Measurements from ENCODE around the gene AGPAT4. TPM values are rescaled to one million over a fixed set of nuclear protein-coding genes. Genes with fewer than 3 reads are reported as not detected.

The AGPAT4 gene
- total and polyA plus RNA-seq, 2 of the 13 experiments (the other 11 are each of a cell fraction or from before 2014, with no cell fraction given) = 0.07 to 0.13 TPM

DNA sequence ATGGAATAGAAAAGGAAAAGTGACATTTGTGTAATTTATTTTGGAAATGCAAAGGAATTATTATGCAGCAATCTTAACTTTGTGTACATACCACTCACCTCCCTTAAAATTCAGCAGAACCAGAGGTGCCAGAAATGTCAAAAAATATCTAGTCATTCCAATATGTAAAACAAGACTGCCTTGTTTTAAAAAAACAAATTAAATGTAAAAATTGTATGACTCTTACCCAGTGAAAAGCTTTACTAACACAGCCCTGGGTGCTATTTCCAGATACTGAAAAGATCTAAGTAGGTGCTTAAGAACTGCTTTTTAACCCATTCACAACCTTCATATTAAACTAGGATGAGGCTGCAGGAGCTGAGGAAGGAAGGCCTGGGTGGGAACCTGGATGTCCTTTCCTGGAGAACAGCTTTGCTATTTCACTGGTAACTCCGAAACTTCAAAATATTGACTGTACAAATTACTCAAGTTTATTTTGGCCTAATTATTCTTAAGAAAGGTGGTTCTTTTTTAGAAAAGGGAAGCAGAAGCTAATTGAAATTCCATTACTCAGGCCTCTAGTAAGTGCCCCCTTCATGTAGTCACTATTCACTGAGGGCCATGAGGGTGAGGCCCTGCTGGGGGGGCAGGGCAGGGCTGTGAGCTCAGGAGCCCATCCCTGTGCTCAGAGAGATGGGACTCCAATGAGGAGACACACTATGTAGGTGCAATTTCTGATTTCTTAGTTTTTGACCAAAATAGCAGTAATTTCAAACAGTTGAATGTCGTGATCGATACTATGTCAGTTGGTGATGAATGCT lies 142.7 kb downstream of the AGPAT4 start:
- ATAC-seq (no peak), FAIRE-seq (no peak), DNase-seq (ENCODE audit: low spot score) (no peak)
- BruUV-seq (replicated peaks) = no TSS peak
- Histone ChIP-seq H3K4me1 (ENCODE audit: insufficient read depth, low read length) (peaks cover 16% of the 10 kb centered on the region), H3K27me3 (ENCODE audit: control insufficient read depth in 1 of 2, insufficient read depth in 2 of 2, low read length in 2 of 2) (no peaks in the 10 kb centered on the region), H3K9me3 (ENCODE audit: low read length) (no peaks in the 10 kb centered on the region), H3K4me3 (replicated peaks in 1 of 3; ENCODE audit: insufficient read depth in 1 of 3, low read depth in 2 of 3, low read length in 3 of 3) (no peak overlapping the region), H3K79me2 (ENCODE audit: insufficient read depth, low read length) (no peaks in the 10 kb centered on the region), H3K27ac (ENCODE audit: extremely low read length, insufficient read depth, low read length) (no peak overlapping the region), H3K4me2 (ENCODE audit: low read depth, low read length) (no peak overlapping the region), H3K36me3 (replicated peaks in 1 of 2; ENCODE audit: control insufficient read depth in 1 of 2, insufficient read depth in 2 of 2, low read length in 2 of 2) (peaks cover 2 to 11% of the 10 kb centered on the region in 2 experiments; a peak in 3 of 5 replicates), H3K9ac (ENCODE audit: insufficient read depth, low read depth, low read length) (no peak overlapping the region), H2AFZ (ENCODE audit: low read length) (no peak overlapping the region), H4K20me1 (ENCODE audit: insufficient read depth, low read length) (no peaks in the 10 kb centered on the region)
- ChIA-PET POLR2A (no interaction called here), CTCF (ENCODE audit: low intra/inter-chr PET ratio, low total read pairs) (no interaction called here)
- WGBS (ENCODE audit: low lambda C conversion rate) = 98% methylated on average over 3 of the region's 3 CpGs
- intact Hi-C loops (cut with micrococcal nuclease; ENCODE audit: unreplicated experiment) (no loop called here), in situ Hi-C loops (cut with HindIII; ENCODE audit: extremely low pct_ligation_motif_present, low pct_unique_long_range_greater_than_20kb) (no loop called here)
- no peak for TF ChIP-seq ZNF562 (CRISPR knock-in tag; IDR thresholded peaks at IDR 0.05; ENCODE audit: borderline replicate concordance)
- TF ChIP-seq USF2 (IDR thresholded peaks at IDR 0.05; ENCODE audit: low read depth, low read length) = no peak
- TF ChIP-seq USF2 (CRISPR knock-in tag; IDR thresholded peaks at IDR 0.05; ENCODE audit: borderline replicate concordance) = no peak
- TF ChIP-seq GLI4 (CRISPR knock-in tag; IDR thresholded peaks at IDR 0.05; ENCODE audit: borderline replicate concordance) = no peak
- TF ChIP-seq REPIN1 (CRISPR knock-in tag; IDR thresholded peaks at IDR 0.05; ENCODE audit: borderline replicate concordance, low read depth) = no peak
- TF ChIP-seq ZNF274 (CRISPR knock-in tag; IDR thresholded peaks at IDR 0.05) = no peak
- TF ChIP-seq, protein P1, sequence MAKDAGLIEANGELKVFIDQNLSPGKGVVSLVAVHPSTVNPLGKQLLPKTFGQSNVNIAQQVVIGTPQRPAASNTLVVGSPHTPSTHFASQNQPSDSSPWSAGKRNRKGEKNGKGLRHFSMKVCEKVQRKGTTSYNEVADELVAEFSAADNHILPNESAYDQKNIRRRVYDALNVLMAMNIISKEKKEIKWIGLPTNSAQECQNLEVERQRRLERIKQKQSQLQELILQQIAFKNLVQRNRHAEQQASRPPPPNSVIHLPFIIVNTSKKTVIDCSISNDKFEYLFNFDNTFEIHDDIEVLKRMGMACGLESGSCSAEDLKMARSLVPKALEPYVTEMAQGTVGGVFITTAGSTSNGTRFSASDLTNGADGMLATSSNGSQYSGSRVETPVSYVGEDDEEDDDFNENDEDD (CRISPR knock-in tag; IDR thresholded peaks at IDR 0.05; ENCODE audit: borderline replicate concordance) = no peak

Measured in HepG2 (cell line).